Karpas-422 (cell line): ENCODE measurements around the gene BID. TPM values are rescaled to one million over a fixed set of nuclear protein-coding genes. Genes with fewer than 3 reads are reported as not detected.
A peak's percentile ranks its signal among the peaks of the same experiment; 100 is the strongest.

Experiments
- DNase-seq: peaks from one replicate; pipeline ENCODE4 v3.0.0-alpha.2; 2015
- H2AFZ ChIP-seq: fragments of 200-600 bp; sonication (generic); 2 replicates; pipeline ENCODE4 v1.6.1; 2014; ENCODE audit warnings: antibody characterized with exemption, low read length, mixed read lengths
- H3K27ac ChIP-seq: fragments of 200-600 bp; sonication (generic); 2 replicates; pipeline ENCODE4 v1.5.1; 2014; ENCODE audit warnings: mild to moderate bottlenecking, low read length, moderate library complexity
- H3K27me3 ChIP-seq: fragments of 200-600 bp; sonication (generic); 2 replicates; pipeline ENCODE4 v1.6.1; 2014; ENCODE audit warnings: low read length, mixed read lengths
- H3K36me3 ChIP-seq: fragments of 200-600 bp; sonication (generic); 2 replicates; pipeline ENCODE4 v1.6.1; 2014; ENCODE audit warnings: low read length, mixed read lengths; ENCODE audit not compliant: insufficient read depth
- H3K4me1 ChIP-seq: fragments of 200-600 bp; sonication (generic); 2 replicates; pipeline ENCODE4 v1.6.1; 2014; ENCODE audit warnings: mild to moderate bottlenecking, low read length, mixed read lengths
- H3K4me2 ChIP-seq: fragments of 200-600 bp; sonication (generic); 2 replicates; pipeline ENCODE4 v1.6.1; 2014; ENCODE audit warnings: low read length, low read depth, mild to moderate bottlenecking; ENCODE audit not compliant: poor library complexity, severe bottlenecking
- H3K4me3 ChIP-seq: fragments of 200-600 bp; sonication (generic); 2 replicates; pipeline ENCODE4 v1.5.1; 2014; ENCODE audit warnings: mild to moderate bottlenecking, antibody characterized with exemption, low read length, mixed read lengths
- H3K79me2 ChIP-seq: fragments of 200-600 bp; sonication (generic); 2 replicates; pipeline ENCODE4 v1.6.1; 2014; ENCODE audit warnings: mild to moderate bottlenecking, low read length, mixed read lengths
- H3K9ac ChIP-seq: fragments of 200-600 bp; sonication (generic); 2 replicates; pipeline ENCODE4 v1.6.0; 2014; ENCODE audit warnings: low read length
- H3K9me2 ChIP-seq: fragments of 200-600 bp; sonication (generic), shearing (Covaris generic); replicated peaks from 2 replicates; pipeline ENCODE4 v1.6.0; 2014; ENCODE audit warnings: mild to moderate bottlenecking, low read length, moderate library complexity; ENCODE audit not compliant: insufficient read depth
- H3K9me3 ChIP-seq: fragments of 300-700, 200-600 bp; sonication (generic); 2 replicates; pipeline ENCODE4 v1.6.1; 2014; ENCODE audit warnings: low read length, mixed read lengths
- H4K20me1 ChIP-seq: fragments of 200-600 bp; sonication (generic); 2 replicates; pipeline ENCODE4 v1.6.1; 2014; ENCODE audit warnings: mild to moderate bottlenecking, antibody characterized with exemption, low read length, low read depth; ENCODE audit not compliant: insufficient read depth
- total RNA-seq: library from RNA; depleted of rRNA; stranded (reverse); fragments of >200 nt; shearing (Covaris generic); gene quantifications from 2 replicates; pipeline ENCODE4 v1.2.3, GENCODE V29; 2014; ENCODE audit warnings: low replicate concordance; rRNA removed

Gene BID
- 51.7 and 142 TPM in 2 replicates for total RNA-seq

DNA sequence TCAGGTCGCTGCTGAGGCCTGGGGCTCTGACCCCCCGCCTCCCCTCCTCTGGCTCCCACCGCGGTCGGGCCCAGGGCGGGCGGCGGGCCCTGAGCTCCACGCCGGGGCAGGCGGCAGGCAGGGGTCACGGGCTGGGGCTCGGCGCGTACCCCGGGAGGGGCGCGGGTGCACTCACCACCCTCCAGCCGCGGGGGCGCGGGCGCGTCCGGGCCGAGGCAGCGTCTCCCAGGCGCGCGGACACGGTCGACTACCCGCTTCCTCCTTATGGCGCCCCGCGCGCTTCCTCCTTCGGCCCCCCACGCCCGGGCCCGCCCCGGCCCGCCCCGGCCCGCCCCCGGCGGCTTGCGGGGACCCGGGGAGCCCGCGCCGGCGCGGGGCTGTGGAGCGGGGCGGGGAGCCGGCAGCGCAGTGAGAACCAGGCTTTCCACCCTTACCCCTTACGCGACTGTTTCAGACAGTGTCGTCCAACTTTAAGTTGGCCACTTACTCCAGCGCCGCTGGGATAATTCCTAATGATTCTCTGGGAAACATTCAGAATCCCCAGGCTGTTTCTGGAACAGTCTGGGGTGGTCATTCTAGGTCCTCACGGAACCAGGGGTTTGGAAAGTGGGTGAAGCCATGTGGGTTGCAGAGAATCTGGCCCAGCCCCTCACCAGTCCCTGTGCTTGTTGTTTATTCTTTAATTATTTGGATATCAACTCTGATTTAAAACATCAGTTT, at the start of gene BID:
BID (minus strand) TSS at position 264 of the 720 bp plus-strand sequence. CDS start 24,353 bp downstream, outside the sequence.
- Histone ChIP-seq H3K27ac (peak within 1 kb of the TSS; percentile 73), H2AFZ (0 out of 2 replicates have a peak within 1 kb of the TSS, but pooled peaks have one; percentile 85), H4K20me1 (peaks cover 20% of the 10 kb centered on the region), H3K4me3 (peak within 1 kb of the TSS; percentile 79), H3K36me3 (no peaks in the 10 kb centered on the region), H3K4me2 (peak within 1 kb of the TSS; percentile 80), H3K9ac (peak within 1 kb of the TSS; percentile 92), H3K4me1 (peaks cover 45% of the 10 kb centered on the region), H3K9me2 (no peaks in the 10 kb centered on the region), H3K9me3 (no peaks in the 10 kb centered on the region), H3K27me3 (no peaks in the 10 kb centered on the region), H3K79me2 (peaks cover 69% of the 10 kb centered on the region)
- DNase-seq = peak; percentile 88

DNA sequence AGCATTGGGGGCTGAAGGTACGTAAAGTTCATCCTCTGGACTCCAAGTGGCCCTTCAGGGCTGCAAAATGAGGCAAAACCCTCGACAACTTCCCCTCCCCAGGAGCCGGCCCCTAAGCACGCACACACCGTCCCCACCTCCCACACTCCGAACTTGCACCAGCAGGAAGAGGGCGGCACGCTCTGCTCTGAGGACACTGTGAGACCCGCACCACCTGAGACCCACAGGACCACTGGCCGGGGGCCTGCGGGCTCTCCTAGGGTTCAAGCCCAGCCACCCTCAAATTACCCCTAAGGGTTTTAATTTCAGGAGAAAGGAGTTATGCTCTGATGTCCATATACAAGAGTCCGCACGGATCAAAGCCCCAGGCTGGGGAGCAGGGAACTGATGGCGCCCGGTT, 49.7 kb upstream of the BID start:
- H3K36me3 ChIP-seq = peaks cover 16% of the 10 kb centered on the region
- H3K9me2 ChIP-seq = no peaks in the 10 kb centered on the region

DNA sequence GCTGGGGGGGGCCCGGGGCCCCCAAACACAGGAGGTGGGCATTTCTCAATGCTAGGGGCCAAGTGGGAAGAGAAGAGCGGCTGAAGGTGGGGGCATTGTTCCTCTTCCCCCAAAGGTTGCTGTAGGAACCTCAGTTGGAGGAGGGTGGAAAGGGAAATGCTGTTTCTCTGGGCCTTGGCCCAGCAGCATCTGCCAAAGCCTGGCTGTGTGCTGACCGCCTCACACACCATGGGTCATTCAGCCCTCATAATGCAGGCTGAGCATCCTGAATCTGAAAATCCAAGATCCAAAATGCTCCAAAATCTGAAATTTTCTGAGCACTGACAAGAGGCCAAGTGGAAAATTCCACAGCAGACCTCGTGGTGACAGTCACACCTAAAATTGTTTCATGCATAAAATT, 49.0 kb upstream of the BID start:
- H4K20me1 ChIP-seq = no peaks in the 10 kb centered on the region
- no peak overlapping the region for H3K4me3 ChIP-seq
- H3K9ac ChIP-seq = no peak overlapping the region
- no peaks in the 10 kb centered on the region for H3K4me1 ChIP-seq
- no peak overlapping the region for H2AFZ ChIP-seq
- no peak for DNase-seq
- H3K36me3 ChIP-seq = peaks cover 11% of the 10 kb centered on the region; the same call in 1 of the 2 replicates
- H3K9me2 ChIP-seq = no peaks in the 10 kb centered on the region
- no peaks in the 10 kb centered on the region for H3K9me3 ChIP-seq
- H3K79me2 ChIP-seq = no peaks in the 10 kb centered on the region
- H3K27ac ChIP-seq = no peak overlapping the region
- no peaks in the 10 kb centered on the region for H3K27me3 ChIP-seq
- H3K4me2 ChIP-seq = no peak overlapping the region

More for the DNA sequence above, 49.7 kb upstream of the BID start:
- H3K27me3 ChIP-seq = no peaks in the 10 kb centered on the region
- no peak for DNase-seq
- H3K4me1 ChIP-seq = no peaks in the 10 kb centered on the region
- H3K4me2 ChIP-seq = no peak overlapping the region
- H2AFZ ChIP-seq = no peak overlapping the region
- H3K4me3 ChIP-seq = no peak overlapping the region
- no peaks in the 10 kb centered on the region for H4K20me1 ChIP-seq
- no peak overlapping the region for H3K27ac ChIP-seq
- no peaks in the 10 kb centered on the region for H3K9me3 ChIP-seq
- H3K79me2 ChIP-seq = no peaks in the 10 kb centered on the region
- H3K9ac ChIP-seq = no peak overlapping the region

DNA sequence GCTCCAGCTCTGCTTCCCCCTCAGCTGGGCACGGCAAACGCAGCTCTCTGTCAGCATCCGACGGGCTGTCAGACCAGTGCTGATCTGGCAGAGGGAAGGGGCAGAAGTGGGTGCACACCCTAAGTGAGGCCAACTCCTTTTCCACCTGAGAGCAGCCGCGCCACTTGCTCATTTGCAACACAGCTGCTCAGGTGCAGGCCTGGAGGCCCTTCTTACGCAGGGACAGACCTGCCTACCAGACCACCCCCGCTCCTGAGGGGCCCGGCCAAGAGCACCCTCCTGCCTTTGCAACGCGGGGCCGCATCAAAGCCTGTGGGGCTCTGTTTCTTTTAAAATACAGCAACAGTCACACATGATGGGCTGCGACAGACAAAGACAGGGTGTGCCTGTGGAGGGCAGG, 47.8 kb upstream of the BID start:
- Histone ChIP-seq H4K20me1 (no peaks in the 10 kb centered on the region), H3K9ac (no peak overlapping the region), H2AFZ (no peak overlapping the region), H3K4me1 (no peaks in the 10 kb centered on the region), H3K9me3 (no peaks in the 10 kb centered on the region), H3K36me3 (peaks cover 7% of the 10 kb centered on the region; the same call in 1 of the 2 replicates), H3K79me2 (no peaks in the 10 kb centered on the region), H3K27me3 (no peaks in the 10 kb centered on the region), H3K4me3 (no peak overlapping the region), H3K9me2 (no peaks in the 10 kb centered on the region), H3K27ac (no peak overlapping the region), H3K4me2 (no peak overlapping the region)
- no peak for DNase-seq

DNA sequence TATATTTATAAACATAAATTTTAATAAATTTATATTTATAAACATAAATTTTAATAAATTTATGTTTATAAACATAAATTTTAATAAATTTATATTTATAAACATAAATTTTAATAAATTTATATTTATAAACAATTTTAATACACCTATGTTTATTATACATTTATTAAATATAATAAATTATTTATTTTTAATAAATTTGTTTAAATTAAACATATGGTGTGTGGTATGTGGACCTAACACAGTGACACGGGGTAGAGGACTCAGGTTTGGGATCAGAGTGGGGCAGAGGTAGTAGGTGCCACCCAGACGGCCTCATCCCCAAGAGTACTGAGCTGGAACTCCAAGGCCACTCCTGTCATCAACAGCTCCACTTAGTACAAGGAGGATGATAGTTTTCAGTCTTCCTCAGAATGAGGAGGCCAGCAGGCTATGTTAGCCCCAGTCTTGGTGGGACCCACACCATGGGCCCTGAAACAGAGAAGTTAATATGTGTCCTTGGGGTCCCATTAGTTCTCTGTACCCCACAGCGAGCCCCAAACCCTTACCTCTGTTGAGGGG, 46.7 kb upstream of the BID start:
- Histone ChIP-seq H3K27me3 (no peaks in the 10 kb centered on the region), H3K9me3 (no peaks in the 10 kb centered on the region), H3K27ac (no peak overlapping the region), H3K79me2 (no peaks in the 10 kb centered on the region), H3K9me2 (no peaks in the 10 kb centered on the region), H3K4me3 (no peak overlapping the region), H3K9ac (no peak overlapping the region), H3K36me3 (peaks cover 7% of the 10 kb centered on the region; the same call in 1 of the 2 replicates), H3K4me1 (no peaks in the 10 kb centered on the region), H3K4me2 (no peak overlapping the region), H2AFZ (no peak overlapping the region), H4K20me1 (no peaks in the 10 kb centered on the region)
- no peak for DNase-seq

DNA sequence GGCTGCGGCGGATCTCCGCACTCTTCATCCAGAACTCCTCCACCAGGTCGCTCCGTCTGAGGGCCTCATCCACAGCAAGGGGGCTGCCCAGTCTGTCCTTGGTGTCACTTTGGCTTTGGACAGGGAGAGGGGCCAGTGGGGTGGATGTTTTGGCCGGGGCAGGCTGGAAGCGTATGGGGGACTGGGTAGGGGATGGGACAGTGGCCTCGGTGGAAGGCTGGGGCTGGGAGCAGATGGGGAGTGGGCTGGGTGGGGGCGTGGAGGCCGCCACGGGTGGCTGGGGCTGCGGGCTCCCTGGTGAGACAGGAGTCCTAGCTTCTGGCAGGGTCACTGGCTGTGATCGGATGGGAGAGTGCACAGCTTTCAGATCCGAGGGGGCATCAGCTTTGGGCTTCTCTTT, 44.4 kb upstream of the BID start:
- H3K36me3 ChIP-seq = peaks cover 15% of the 10 kb centered on the region; the same call in 1 of the 2 replicates

DNA sequence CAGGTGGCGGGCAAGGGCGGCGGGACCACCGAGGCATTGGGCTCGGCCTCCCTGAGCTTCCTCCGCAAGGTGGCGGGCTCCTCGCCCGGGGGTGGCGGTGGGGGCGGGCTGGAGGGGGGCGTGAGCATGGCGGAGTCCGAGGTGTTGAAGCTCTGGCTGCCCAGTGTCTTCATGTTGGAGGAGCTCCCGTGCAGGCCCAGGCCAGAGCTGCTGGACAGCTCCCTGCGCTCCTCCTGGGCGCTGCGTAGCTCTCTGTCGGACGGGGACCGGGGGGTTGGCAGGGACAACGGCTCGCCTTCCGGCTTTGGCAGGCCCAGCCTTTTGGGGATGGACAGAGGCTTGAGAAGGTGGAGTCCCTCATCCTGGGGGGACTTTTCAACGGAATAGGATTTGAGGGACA, 43.9 kb upstream of the BID start:
- H4K20me1 ChIP-seq = no peaks in the 10 kb centered on the region
- H3K27ac ChIP-seq = no peak overlapping the region
- no peaks in the 10 kb centered on the region for H3K9me3 ChIP-seq
- H3K9me2 ChIP-seq = no peaks in the 10 kb centered on the region
- no peak overlapping the region for H3K9ac ChIP-seq
- no peaks in the 10 kb centered on the region for H3K4me1 ChIP-seq
- peaks cover 17% of the 10 kb centered on the region; the same call in 1 of the 2 replicates for H3K36me3 ChIP-seq
- H3K27me3 ChIP-seq = no peaks in the 10 kb centered on the region
- H3K79me2 ChIP-seq = no peaks in the 10 kb centered on the region
- H3K4me2 ChIP-seq = no peak overlapping the region
- no peak overlapping the region for H2AFZ ChIP-seq
- no peak for DNase-seq
- no peak overlapping the region for H3K4me3 ChIP-seq

More for the DNA sequence above, 44.4 kb upstream of the BID start:
- Histone ChIP-seq H3K4me2 (no peak overlapping the region), H2AFZ (no peak overlapping the region), H4K20me1 (no peaks in the 10 kb centered on the region), H3K4me1 (no peaks in the 10 kb centered on the region), H3K79me2 (no peaks in the 10 kb centered on the region), H3K4me3 (no peak overlapping the region), H3K27me3 (no peaks in the 10 kb centered on the region), H3K9ac (no peak overlapping the region), H3K27ac (no peak overlapping the region), H3K9me2 (no peaks in the 10 kb centered on the region), H3K9me3 (no peaks in the 10 kb centered on the region)
- no peak for DNase-seq

DNA sequence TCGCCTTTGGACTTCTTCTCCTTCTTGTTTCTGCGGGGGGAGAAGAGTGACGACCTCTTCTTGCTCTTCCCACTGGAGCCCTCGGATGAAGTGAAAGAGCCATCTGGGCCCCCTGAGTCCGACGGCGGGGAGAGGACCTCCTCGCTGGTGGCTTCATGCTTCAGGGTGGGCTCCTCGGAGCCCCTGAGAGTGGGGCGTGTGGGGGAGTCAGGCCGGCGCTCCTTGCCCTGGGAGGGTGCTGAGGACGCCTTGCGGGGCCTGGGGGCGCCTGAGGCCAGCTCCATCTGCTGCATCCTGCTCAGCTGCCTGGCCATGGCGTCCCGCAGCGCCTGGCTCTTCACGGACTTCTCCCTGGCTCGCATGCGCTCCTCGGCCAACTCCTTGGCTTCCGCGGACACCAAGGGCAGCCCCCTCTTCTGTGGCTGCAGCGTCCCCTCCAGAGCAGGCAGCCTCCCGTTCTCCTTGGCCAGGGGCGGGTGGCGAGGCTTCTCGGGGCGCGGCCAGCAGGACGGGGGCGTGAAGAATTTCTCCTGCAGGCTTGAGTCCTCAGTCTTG, 43.3 kb upstream of the BID start:
- Histone ChIP-seq H3K4me1 (no peaks in the 10 kb centered on the region), H3K9ac (no peak overlapping the region), H4K20me1 (no peaks in the 10 kb centered on the region), H3K4me3 (no peak overlapping the region), H3K79me2 (no peaks in the 10 kb centered on the region), H3K9me2 (no peaks in the 10 kb centered on the region), H3K36me3 (peaks cover 18% of the 10 kb centered on the region; the same call in 1 of the 2 replicates), H3K27ac (no peak overlapping the region), H2AFZ (no peak overlapping the region), H3K27me3 (no peaks in the 10 kb centered on the region), H3K4me2 (no peak overlapping the region), H3K9me3 (no peaks in the 10 kb centered on the region)
- no peak for DNase-seq
